IMR-90 (cell line): ENCODE results near the gene KAT6B. TPM values are rescaled to one million over a fixed set of nuclear protein-coding genes. Genes with fewer than 3 reads are reported as not detected.
"Not testable (repeated sequence)": the region's sequence is repeated elsewhere in the genome, so short reads cannot be mapped to it uniquely, and the experiment has no call there.

Experiments
- ATAC-seq: fragments of 200-7000 bp; cut with Tn5 transposase; 2 replicates; pipeline ENCODE4 v1.9.1; 2020; ENCODE audit warnings: low read depth, mild to moderate bottlenecking, moderate library complexity
- BruUV-seq: library from RNA; stranded (reverse); fragments of 400-500 nt; replicated peaks from 2 replicates; lab custom pipeline; 2021; lab: Mats Ljungman, UMichigan
- CTCF ChIA-PET: fragments of 300-600 bp; formaldehyde crosslinking; extraction: SDS; loops from one replicate; lab custom pipeline; 2021; ENCODE audit warnings: antibody characterized with exemption; lab: Yijun Ruan, JAX
- POLR2A ChIA-PET: fragments of 300-600 bp; sonication (Branson Sonifier 250); formaldehyde crosslinking; loops from one replicate; lab custom pipeline; 2022; ENCODE audit warnings: antibody characterized with exemption; ENCODE audit not compliant: unreplicated experiment; lab: Charles Lee
- DNase-seq: peaks from one replicate; pipeline ENCODE4 v3.0.0; 2013
- H2AFZ ChIP-seq: replicated peaks from 2 replicates; pipeline ENCODE3; 2013; ENCODE audit warnings: low read length, mild to moderate bottlenecking; ENCODE audit not compliant: poor library complexity
- H2AK5ac ChIP-seq: 2 replicates; pipeline ENCODE4 v1.6.1; 2013; ENCODE audit warnings: low read depth, low read length, inconsistent platforms
- H2AK9ac ChIP-seq: replicated peaks from 2 replicates; pipeline ENCODE3; 2013; ENCODE audit warnings: mild to moderate bottlenecking, low read depth, low read length, moderate library complexity; ENCODE audit not compliant: poor library complexity
- H2BK120ac ChIP-seq: 2 replicates; pipeline ENCODE4 v1.6.1; 2013; ENCODE audit warnings: low read depth, low read length, inconsistent platforms
- H2BK15ac ChIP-seq: 3 replicates; pipeline ENCODE4 v1.6.1; 2013; ENCODE audit warnings: low read depth, low read length, inconsistent platforms
- H2BK20ac ChIP-seq: 2 replicates; pipeline ENCODE4 v1.6.1; 2013; ENCODE audit warnings: low read depth, mild to moderate bottlenecking, inconsistent platforms, low read length, moderate library complexity
- H2BK5ac ChIP-seq: 2 replicates; pipeline ENCODE4 v1.6.1; 2013; ENCODE audit warnings: mild to moderate bottlenecking, low read depth, low read length, inconsistent platforms; ENCODE audit not compliant: poor library complexity, severe bottlenecking
- H3K14ac ChIP-seq: replicated peaks from 2 replicates; pipeline ENCODE4 v1.6.1; 2013; ENCODE audit warnings: low read depth, low read length, inconsistent platforms
- H3K18ac ChIP-seq: 2 replicates; pipeline ENCODE4 v1.6.1; 2013; ENCODE audit warnings: low read depth, low read length, control low read depth
- H3K23ac ChIP-seq: 2 replicates; pipeline ENCODE4 v1.6.1; 2013; ENCODE audit warnings: low read depth, low read length, inconsistent platforms
- H3K27ac ChIP-seq: 2 replicates; pipeline ENCODE4 v1.5.1; 2013; ENCODE audit warnings: mild to moderate bottlenecking, control low read depth, low read length; ENCODE audit not compliant: insufficient read depth
- H3K27me3 ChIP-seq: 2 replicates; pipeline ENCODE4 v1.6.1; 2013; ENCODE audit warnings: low read length; ENCODE audit not compliant: control insufficient read depth, insufficient read depth
- H3K36me3 ChIP-seq: 2 replicates; pipeline ENCODE4 v1.6.1; 2013; ENCODE audit warnings: low read length, mixed read lengths; ENCODE audit not compliant: control insufficient read depth, insufficient read depth
- H3K4ac ChIP-seq: 2 replicates; pipeline ENCODE4 v1.6.1; 2013; ENCODE audit warnings: low read depth, low read length, inconsistent platforms
- H3K4me1 ChIP-seq: 2 replicates; pipeline ENCODE4 v1.6.1; 2013; ENCODE audit warnings: low read length, mixed read lengths; ENCODE audit not compliant: control insufficient read depth, insufficient read depth
- H3K4me2 ChIP-seq: 2 replicates; pipeline ENCODE4 v1.6.1; 2013; ENCODE audit warnings: low read depth, mild to moderate bottlenecking, control low read depth, low read length, moderate library complexity
- H3K4me3 ChIP-seq: 2 replicates; pipeline ENCODE4 v1.5.1; 2013; ENCODE audit warnings: low read depth, mild to moderate bottlenecking, control low read depth, low read length, moderate library complexity; ENCODE audit not compliant: insufficient read depth
- H3K56ac ChIP-seq: 2 replicates; pipeline ENCODE4 v1.6.1; 2013; ENCODE audit warnings: low read length, inconsistent platforms; ENCODE audit not compliant: insufficient read depth; ENCODE audit errors: extremely low read depth
- H3K79me1 ChIP-seq, 2 experiments: 2 replicates each; pipeline ENCODE4 v1.6.1; 2013; ENCODE audit warnings: low read length in 2 of 2, inconsistent platforms in 1 of 2, low read depth in 1 of 2
- H3K9ac ChIP-seq: 2 replicates; pipeline ENCODE4 v1.6.1; 2013; ENCODE audit warnings: low read depth, low read length, control low read depth
- H3K9me1 ChIP-seq: 2 replicates; pipeline ENCODE4 v1.6.1; 2013; ENCODE audit warnings: low read length, inconsistent platforms; ENCODE audit not compliant: insufficient read depth
- H3K9me3 ChIP-seq: 2 replicates; pipeline ENCODE4 v1.6.1; 2013; ENCODE audit warnings: low read length; ENCODE audit not compliant: control insufficient read depth, insufficient read depth
- H4K20me1 ChIP-seq: 2 replicates; pipeline ENCODE4 v1.6.1; 2013; ENCODE audit warnings: low read length, inconsistent platforms; ENCODE audit not compliant: insufficient read depth
- H4K5ac ChIP-seq: 2 replicates; pipeline ENCODE4 v1.6.1; 2013; ENCODE audit warnings: mild to moderate bottlenecking, low read depth, low read length, control low read depth
- H4K8ac ChIP-seq, 2 experiments: 2 replicates each; pipeline ENCODE4 v1.6.1; 2013; ENCODE audit warnings: low read depth in 2 of 2, low read length in 2 of 2, control low read depth in 1 of 2, inconsistent platforms in 1 of 2
- H4K91ac ChIP-seq: 2 replicates; pipeline ENCODE4 v1.6.1; 2013; ENCODE audit warnings: low read depth, low read length, inconsistent platforms; ENCODE audit not compliant: insufficient read depth
- CEBPB ChIP-seq: IDR thresholded peaks from 2 replicates; pipeline ENCODE4 v1.6.1; 2012; ENCODE audit warnings: low read depth, low read length, improper control_type of control experiment
- WGBS, 2 experiments: methylation state at CpG; one replicate each; pipeline versions ENCODE4 v1.1.5 to v1.1.7; 2013; ENCODE audit warnings: missing lambda C conversion rate in 2 of 2; ENCODE audit not compliant: insufficient read length in 1 of 2; ENCODE audit errors: extremely low coverage in 2 of 2; 5-methylcytosine and 5-hydroxymethylcytosine counted together
- dilution Hi-C: fragments of 300-500 bp; cut with HindIII; formaldehyde crosslinking; loops from one replicate; pipeline ENCODE4 v1.14.3; 2018; ENCODE audit warnings: low sequenced_read_pairs; ENCODE audit not compliant: unreplicated experiment
- in situ Hi-C: fragments of 300-500 bp; cut with MboI; formaldehyde crosslinking; loops from 3 replicates; pipeline ENCODE4 v1.14.3; 2019; ENCODE audit warnings: low sequenced_read_pairs, inconsistent platforms, mixed read lengths
- intact Hi-C: fragments of 100-400 bp; cut with micrococcal nuclease; formaldehyde crosslinking; loops from 2 replicates; pipeline ENCODE4 v1.10.0; 2022
- polyA plus RNA-seq, 3 experiments: library from polyadenylated mRNA; depleted of rRNA; stranded (reverse); fragments of >200 nt; gene quantifications; 2 replicates each; pipeline ENCODE4 v1.2.3, GENCODE V29; 2012; ENCODE audit warnings: low replicate concordance in 1 of 3
- total RNA-seq: library from RNA; depleted of rRNA; stranded (reverse); fragments of >200 nt; gene quantifications from 2 replicates; pipeline ENCODE4 v1.2.3, GENCODE V29; 2012

KAT6B gene
- total and polyA plus RNA-seq, 2 of the 4 experiments (the other 2 are of a cell fraction), result 8.8 to 28.1 TPM

DNA sequence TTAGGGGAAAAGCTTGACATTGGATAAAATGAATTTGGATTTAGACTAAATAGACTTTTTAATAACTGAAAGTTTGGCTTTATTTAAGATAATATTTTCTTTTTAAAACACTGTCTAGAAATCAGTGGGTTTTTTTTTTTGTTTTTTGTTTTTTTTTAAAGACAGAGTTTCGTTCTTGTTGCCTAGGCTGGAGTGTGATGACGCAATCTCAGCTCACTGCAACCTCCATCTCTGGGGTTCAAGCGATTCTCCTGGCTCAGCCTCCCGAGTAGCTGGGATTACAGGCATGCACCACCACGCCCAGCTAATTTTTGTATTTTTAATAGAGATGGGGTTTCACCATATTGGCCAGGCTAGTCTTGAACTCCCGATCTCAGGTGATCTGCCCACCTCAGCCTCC is 66.9 kb downstream of the KAT6B start:
- H3K27me3 ChIP-seq, H2AFZ ChIP-seq, H2BK15ac ChIP-seq, H2BK20ac ChIP-seq, H2AK5ac ChIP-seq, H3K23ac ChIP-seq, H2BK120ac ChIP-seq, in situ Hi-C loops, H3K18ac ChIP-seq, BruUV-seq, H3K56ac ChIP-seq, H3K4me3 ChIP-seq, ATAC-seq, H3K36me3 ChIP-seq, H3K4me2 ChIP-seq, dilution Hi-C loops, H4K20me1 ChIP-seq, DNase-seq, H4K5ac ChIP-seq, H2BK5ac ChIP-seq, H3K9me3 ChIP-seq, H4K8ac ChIP-seq, H3K4ac ChIP-seq, H2AK9ac ChIP-seq, H3K14ac ChIP-seq, intact Hi-C loops, H3K9ac ChIP-seq, H3K27ac ChIP-seq, H4K91ac ChIP-seq: not testable (repeated sequence)
- Histone ChIP-seq H3K4me1 (peaks cover 18% of the 10 kb centered on the region), H3K79me1 (peaks cover 46 to 78% of the 10 kb centered on the region in 2 experiments), H3K9me1 (peaks cover 26% of the 10 kb centered on the region)
- POLR2A ChIA-PET, result interaction anchor here (0.6 kb wide), 1 partner anchor 590 kb away, joined by 8 read pairs; no protein-coding TSS in a partner anchor
- peak; percentile 50 for TF ChIP-seq CEBPB
- WGBS, 2 experiments, result no CpG with 5 or more reads among the region's 6 CpGs
- CTCF ChIA-PET, result interaction anchor here (0.7 to 0.9 kb wide), 2 partner anchors 13 to 16 kb away, joined by 3 read pairs; no protein-coding TSS in a partner anchor
